CD4-positive, alpha-beta T cell (primary cell): ENCODE results near the gene POLG2. TPM values are rescaled to one million over a fixed set of nuclear protein-coding genes. Genes with fewer than 3 reads are reported as not detected.
"Not testable (repeated sequence)": the region's sequence is repeated elsewhere in the genome, so short reads cannot be mapped to it uniquely, and the experiment has no call there.

Experiments used
- ATAC-seq: fragments of 200-7000 bp; cut with Tn5 transposase; one replicate; pipeline ENCODE4 v1.10.0; 2022; ENCODE audit warnings: mild to moderate bottlenecking; ENCODE audit not compliant: poor library complexity
- CTCF ChIA-PET: fragments of 350-600 bp; sonication (Branson Sonifier 250); formaldehyde crosslinking; loops from one replicate; lab custom pipeline; 2021; ENCODE audit warnings: antibody characterized with exemption, inconsistent platforms; lab: Charles Lee
- POLR2A ChIA-PET: fragments of 350-600 bp; sonication (Branson Sonifier 250); formaldehyde crosslinking; loops from one replicate; lab custom pipeline; 2021; ENCODE audit warnings: antibody characterized with exemption, inconsistent platforms; lab: Charles Lee
- DNase-seq, 14 experiments: peaks; one replicate each; pipeline ENCODE4 v3.0.0-alpha.2; 2013 to 2020; ENCODE audit warnings: mixed read lengths in 2 of 14
- H3K27ac ChIP-seq, 2 donors: one replicate each; pipeline versions ENCODE4 v1.5.1 to v1.7.0; 2013; ENCODE audit warnings: low read length in 2 of 2, low read depth in 1 of 2, mild to moderate bottlenecking in 1 of 2
- H3K27me3 ChIP-seq, 2 experiments: 1 replicate in 1 of 2; 2 replicates in 1 of 2; pipeline versions ENCODE4 v1.6.1 to v1.7.0; 2013; ENCODE audit warnings: low read length in 2 of 2, control low read depth in 1 of 2, mild to moderate bottlenecking in 1 of 2, moderate library complexity in 1 of 2; ENCODE audit not compliant: insufficient read depth in 2 of 2, control insufficient read depth in 1 of 2
- H3K36me3 ChIP-seq: one replicate; pipeline ENCODE4 v1.6.1; 2013; ENCODE audit warnings: low read length, control low read depth; ENCODE audit not compliant: insufficient read depth
- H3K4me1 ChIP-seq: one replicate; pipeline ENCODE4 v1.6.1; 2013; ENCODE audit warnings: low read length, control low read depth; ENCODE audit not compliant: insufficient read depth
- H3K4me3 ChIP-seq: one replicate; pipeline ENCODE4 v1.5.1; 2013; ENCODE audit warnings: mild to moderate bottlenecking, low read length, moderate library complexity
- H3K9me3 ChIP-seq, 2 experiments: 1 replicate in 1 of 2; 2 replicates in 1 of 2; pipeline versions ENCODE4 v1.6.1 to v1.7.0; 2013; ENCODE audit warnings: low read length in 2 of 2, mild to moderate bottlenecking in 2 of 2, control low read depth in 1 of 2, moderate library complexity in 1 of 2; ENCODE audit not compliant: control insufficient read depth in 1 of 2, insufficient read depth in 1 of 2
- H3K27ac Mint-ChIP-seq: one replicate; pipeline ENCODE4 v1.8.0; 2020; ENCODE audit warnings: mixed read lengths
- H3K27me3 Mint-ChIP-seq: one replicate; pipeline ENCODE4 v1.8.0; 2021; ENCODE audit warnings: mixed read lengths
- H3K36me3 Mint-ChIP-seq: one replicate; pipeline ENCODE4 v1.8.0; 2021; ENCODE audit warnings: low read depth, mixed read lengths
- H3K4me1 Mint-ChIP-seq: one replicate; pipeline ENCODE4 v1.8.0; 2021; ENCODE audit warnings: low read depth, mixed read lengths
- H3K4me3 Mint-ChIP-seq: one replicate; pipeline ENCODE4 v1.8.0; 2020; ENCODE audit warnings: mild to moderate bottlenecking, mixed read lengths
- H3K9me3 Mint-ChIP-seq: one replicate; pipeline ENCODE4 v1.8.0; 2020; ENCODE audit warnings: mixed read lengths
- CTCF ChIP-seq: fragments of 200-600 bp; IDR thresholded peaks from one replicate; pipeline ENCODE4 v1.8.0; 2022; ENCODE audit warnings: antibody characterized with exemption, mild to moderate bottlenecking
- intact Hi-C, 2 experiments: fragments of 100-400 bp; cut with DNase I in 1 of 2; cut with micrococcal nuclease in 1 of 2; formaldehyde crosslinking; loops; one replicate each; pipeline versions ENCODE4 v1.15.1 to v1.9.0; 2023 to 2025; cut with DNase I, micrococcal nuclease
- total RNA-seq, 174 experiments: library from RNA in 2 of 174; stranded (reverse) in 2 of 174; gene quantifications; one replicate each; pipeline ENCODE4 v1.2.3 and lab custom pipeline; 2021 to 2026

Gene POLG2
- total RNA-seq, 2 experiments from 2014 or later, result 32.8 to 34.1 TPM

- Histone ChIP-seq H3K4me1 (peaks cover 17% of the 10 kb centered on the region), H3K4me3 (no peak overlapping the region), H3K9me3 (peaks cover 17% of the 10 kb centered on the region in 2 experiments), H3K27me3 (no peaks in the 10 kb centered on the region), H3K36me3 (no peaks in the 10 kb centered on the region), H3K27ac (no peak overlapping the region)
- Mint-ChIP-seq H3K4me1 (peaks cover 23% of the 10 kb centered on the region), H3K9me3 (peaks cover 4% of the 10 kb centered on the region), H3K36me3 (peaks cover 7% of the 10 kb centered on the region), H3K4me3 (no peak overlapping the region), H3K27ac (no peak overlapping the region), H3K27me3 (no peaks in the 10 kb centered on the region)
- CTCF ChIA-PET, result no interaction called here
- no peak for ATAC-seq
- intact Hi-C loops, result no loop called here
- POLR2A ChIA-PET, result no interaction called here
- no peak for TF ChIP-seq CTCF
- no peak for DNase-seq
These were observed 58.8 kb downstream of the POLG2 start for GRCh38 chr17:64437944-64438525.

- H3K9me3 Mint-ChIP-seq, result peaks cover 2% of the 10 kb centered on the region
- Histone ChIP-seq H3K4me1 (no peaks in the 10 kb centered on the region), H3K9me3 (no peaks in the 10 kb centered on the region), H3K27me3 (no peaks in the 10 kb centered on the region), H3K27ac (no peak overlapping the region), H3K36me3 (no peaks in the 10 kb centered on the region), H3K4me3 (no peak overlapping the region)
- no peak overlapping the region for H3K27ac Mint-ChIP-seq
- no peak for ATAC-seq
- no peaks in the 10 kb centered on the region for H3K4me1 Mint-ChIP-seq
- intact Hi-C loops, result no loop called here
- H3K4me3 Mint-ChIP-seq, result no peak overlapping the region
- no peaks in the 10 kb centered on the region for H3K27me3 Mint-ChIP-seq
- no peaks in the 10 kb centered on the region for H3K36me3 Mint-ChIP-seq
- no peak for TF ChIP-seq CTCF
- ChIA-PET CTCF (no interaction called here), POLR2A (no interaction called here)
- DNase-seq, result no peak
These were observed 65.3 kb downstream of the POLG2 start for GRCh38 chr17:64431534-64431933.

- H3K9me3 Mint-ChIP-seq, DNase-seq, H3K9me3 ChIP-seq, POLR2A ChIA-PET, H3K27me3 ChIP-seq, H3K36me3 ChIP-seq, H3K4me3 ChIP-seq, H3K36me3 Mint-ChIP-seq, H3K4me3 Mint-ChIP-seq, H3K4me1 Mint-ChIP-seq, ATAC-seq, intact Hi-C loops, H3K4me1 ChIP-seq, H3K27me3 Mint-ChIP-seq, CTCF ChIA-PET, H3K27ac ChIP-seq, H3K27ac Mint-ChIP-seq: not testable (repeated sequence)
These were observed 66.8 kb downstream of the POLG2 start for GRCh38 chr17:64430036-64430435.

GRCh38 chr17:64428406-64428805 lies 68.4 kb downstream of the POLG2 start:
- no peak overlapping the region for H3K27ac ChIP-seq
- Mint-ChIP-seq H3K27ac (no peak overlapping the region), H3K4me1 (no peaks in the 10 kb centered on the region), H3K4me3 (no peak overlapping the region), H3K36me3 (no peaks in the 10 kb centered on the region), H3K9me3 (no peaks in the 10 kb centered on the region), H3K27me3 (no peaks in the 10 kb centered on the region)
- CTCF ChIA-PET, result no interaction called here
- no peaks in the 10 kb centered on the region for H3K9me3 ChIP-seq
- DNase-seq (no peak), ATAC-seq (no peak)
- intact Hi-C loops, result no loop called here
- no peaks in the 10 kb centered on the region for H3K27me3 ChIP-seq
- POLR2A ChIA-PET, result interaction anchor here (0.7 to 1.2 kb wide), 2 partner anchors 8 to 28 kb away, joined by 3 to 4 read pairs; no protein-coding TSS in a partner anchor
- no peaks in the 10 kb centered on the region for H3K4me1 ChIP-seq
- no peaks in the 10 kb centered on the region for H3K36me3 ChIP-seq
- H3K4me3 ChIP-seq, result no peak overlapping the region
- no peak for TF ChIP-seq CTCF
